GM12878 (cell line): ENCODE results near the gene DCDC1. TPM values are rescaled to one million over a fixed set of nuclear protein-coding genes. Genes with fewer than 3 reads are reported as not detected.

ENCODE experiments used
- ATAC-seq: fragments of 200-7000 bp; cut with Tn5 transposase; 3 replicates; pipeline ENCODE4 v1.9.1; 2020; ENCODE audit warnings: mild to moderate bottlenecking, moderate library complexity
- BruUV-seq: library from RNA; stranded (reverse); fragments of 400-500 nt; replicated peaks from 2 replicates; lab custom pipeline; 2021; lab: Mats Ljungman, UMichigan
- CTCF ChIA-PET: fragments of 300-600 bp; sonication (Branson Sonifier 250); formaldehyde crosslinking; extraction: SDS; loops from one replicate; lab custom pipeline; 2021; ENCODE audit warnings: inconsistent platforms; lab: Yijun Ruan, JAX
- POLR2A ChIA-PET: fragments of 350-600 bp; formaldehyde crosslinking; extraction: SDS; loops from one replicate; lab custom pipeline; 2021; ENCODE audit warnings: inconsistent platforms; lab: Charles Lee
- RAD21 ChIA-PET: fragments of 300-600 bp; sonication (Branson Sonifier 250); formaldehyde crosslinking; loops from one replicate; lab custom pipeline; 2023; ENCODE audit warnings: antibody characterized with exemption; ENCODE audit not compliant: unreplicated experiment; lab: Charles Lee
- SMC1A ChIA-PET: fragments of 300-600 bp; sonication (Branson Sonifier 250); formaldehyde crosslinking; loops from one replicate; lab custom pipeline; 2023; ENCODE audit not compliant: unreplicated experiment, uncharacterized antibody; lab: Charles Lee
- DNase-seq: peaks from one replicate; pipeline ENCODE4 v3.0.0-alpha.2; 2011; ENCODE audit warnings: low read depth, low spot score
- FAIRE-seq: peaks from 3 replicates; lab custom pipeline; 2011; peaks lifted over from hg19 to GRCh38; lab: Jason Lieb, UNC
- H2AFZ ChIP-seq: 2 replicates; pipeline ENCODE4 v1.6.0; 2011; ENCODE audit warnings: low read depth, low read length, control low read depth; ENCODE audit not compliant: control insufficient read depth
- H3K27ac ChIP-seq: 2 replicates; pipeline ENCODE4 v1.5.1; 2011; ENCODE audit warnings: control low read depth; ENCODE audit not compliant: control insufficient read depth, insufficient read depth
- H3K27me3 ChIP-seq, 2 experiments: replicated peaks in 1 of 2; 2 replicates each; pipeline versions ENCODE4 v1.6.0 to v1.6.1; 2011; ENCODE audit warnings: low read length in 1 of 2; ENCODE audit not compliant: control insufficient read depth in 2 of 2, insufficient read depth in 2 of 2
- H3K36me3 ChIP-seq, 2 experiments: 2 replicates each; pipeline ENCODE4 v1.5.1; 2011; ENCODE audit warnings: low read length in 1 of 2; ENCODE audit not compliant: control insufficient read depth in 2 of 2, insufficient read depth in 2 of 2
- H3K4me1 ChIP-seq: 2 replicates; pipeline ENCODE4 v1.6.1; 2011; ENCODE audit warnings: mild to moderate bottlenecking, low read length, moderate library complexity, mixed read lengths; ENCODE audit not compliant: control insufficient read depth, insufficient read depth
- H3K4me2 ChIP-seq: 2 replicates; pipeline ENCODE4 v1.6.0; 2011; ENCODE audit warnings: control low read depth; ENCODE audit not compliant: control insufficient read depth, insufficient read depth
- H3K4me3 ChIP-seq: fragments of 200-600 bp; sonication (generic); 2 replicates; pipeline ENCODE4 v1.5.1; 2016
- H3K79me2 ChIP-seq: 2 replicates; pipeline ENCODE4 v1.6.0; 2011; ENCODE audit warnings: low read length; ENCODE audit not compliant: control insufficient read depth, insufficient read depth
- H3K9ac ChIP-seq: 2 replicates; pipeline ENCODE4 v1.8.0; 2011; ENCODE audit warnings: low read length, control low read depth, mixed read lengths; ENCODE audit not compliant: control insufficient read depth, insufficient read depth
- H3K9me3 ChIP-seq: replicated peaks from 3 replicates; pipeline ENCODE4 v1.5.1; 2011; ENCODE audit warnings: mild to moderate bottlenecking, low read length; ENCODE audit not compliant: control insufficient read depth, insufficient read depth
- H4K20me1 ChIP-seq: 2 replicates; pipeline ENCODE4 v1.6.0; 2011; ENCODE audit not compliant: control insufficient read depth, insufficient read depth
- BHLHE40 ChIP-seq, 2 experiments: fragments of 450-650 bp in 1 of 2; IDR thresholded peaks; 2 replicates each; pipeline ENCODE4 v1.6.1; 2011 to 2017; ENCODE audit warnings: low read depth in 2 of 2, borderline replicate concordance in 1 of 2, improper control_type of control experiment in 1 of 2, low read length in 1 of 2, mild to moderate bottlenecking in 1 of 2
- CHD2 ChIP-seq: IDR thresholded peaks from 2 replicates; pipeline ENCODE4 v1.6.1; 2011; ENCODE audit warnings: low read depth, low read length, improper control_type of control experiment, borderline replicate concordance
- ESRRA ChIP-seq: IDR thresholded peaks from 2 replicates; pipeline ENCODE4 v1.6.1; 2012; ENCODE audit warnings: mild to moderate bottlenecking, low read length, improper control_type of control experiment
- HCFC1 ChIP-seq: fragments of 150-350 bp; IDR thresholded peaks from 2 replicates; pipeline ENCODE4 v1.6.1; 2014; ENCODE audit warnings: low read length
- IRF5 ChIP-seq: fragments of 450-650 bp; IDR thresholded peaks from 2 replicates; pipeline ENCODE4 v1.6.1; 2017; ENCODE audit warnings: borderline replicate concordance
- SMAD5 ChIP-seq: IDR thresholded peaks from 2 replicates; pipeline ENCODE4 v1.6.1; 2016; ENCODE audit warnings: antibody characterized with exemption, low read depth
- SREBF1 ChIP-seq: IDR thresholded peaks from 2 replicates; pipeline ENCODE4 v1.6.1; 2012; ENCODE audit warnings: mild to moderate bottlenecking, low read length
- TBL1XR1 ChIP-seq: IDR thresholded peaks from 2 replicates; pipeline ENCODE4 v1.6.1; 2012; ENCODE audit warnings: low read depth, low read length, improper control_type of control experiment
- WRNIP1 ChIP-seq: IDR thresholded peaks from 2 replicates; pipeline ENCODE4 v1.6.1; 2011; ENCODE audit warnings: low read depth, low read length, improper control_type of control experiment, borderline replicate concordance
- ZBED1 ChIP-seq: IDR thresholded peaks from 2 replicates; pipeline ENCODE4 v1.6.1; 2016; ENCODE audit warnings: borderline replicate concordance
- ZBTB4 ChIP-seq: fragments of 450-650 bp; formaldehyde crosslinking; IDR thresholded peaks from 2 replicates; pipeline ENCODE4 v1.4.0; 2022; ENCODE audit warnings: mild to moderate bottlenecking, moderate library complexity
- WGBS: methylation state at CpG from one replicate; pipeline ENCODE4 v1.1.6; 2016; ENCODE audit warnings: low lambda C conversion rate; ENCODE audit not compliant: insufficient replicate concordance, insufficient coverage; ENCODE audit errors: missing lambda C conversion rate; 5-methylcytosine and 5-hydroxymethylcytosine counted together
- in situ Hi-C: fragments of 300-500 bp; cut with MboI; formaldehyde crosslinking; loops from 9 replicates; pipeline ENCODE4 v1.14.3; 2018; ENCODE audit warnings: mixed read lengths
- intact Hi-C: fragments of 100-400 bp; cut with micrococcal nuclease; formaldehyde crosslinking; loops from one replicate; pipeline ENCODE4 v1.14.2; 2022; ENCODE audit not compliant: unreplicated experiment
- polyA plus RNA-seq, 11 experiments: library from polyadenylated mRNA; depleted of rRNA in 4 of 11; unstranded in 6 of 11; stranded (reverse) in 5 of 11; fragments of >200 nt; fragmentation: Nextera tagmentation in 4 of 11; fragmentation: Illumina TruSeq in 1 of 11; extraction: Ambion mirVana in 4 of 11; extraction: Trizol in 1 of 11; gene quantifications; 1 replicate in 1 of 11; 2 replicates in 10 of 11; pipeline versions ENCODE4 v1.2.1 to v1.2.3, GENCODE V29; 2011 to 2016; ENCODE audit warnings: inconsistent platforms in 2 of 11, missing spikeins in 2 of 11, low read depth in 1 of 11
- total RNA-seq, 4 experiments: library from RNA; depleted of rRNA in 3 of 4; stranded (reverse); fragments of >200 nt in 3 of 4; fragmentation: Illumina TruSeq in 1 of 4; extraction: Trizol in 1 of 4; gene quantifications; 2 replicates each; pipeline versions ENCODE4 v1.2.1 to v1.2.3, GENCODE V29; 2013 to 2021
- TF ChIP-seq, protein P1 (sequence below): fragments of 450-650 bp; IDR thresholded peaks from 2 replicates; pipeline ENCODE4 v1.6.1; 2017; ENCODE audit warnings: mild to moderate bottlenecking
- TF ChIP-seq, protein P2 (sequence below): fragments of 150-350 bp; IDR thresholded peaks from 2 replicates; pipeline ENCODE4 v1.6.1; 2016; ENCODE audit warnings: low read depth, low read length
- TF ChIP-seq, protein P3 (sequence below): IDR thresholded peaks from 2 replicates; pipeline ENCODE4 v1.6.1; 2011; ENCODE audit warnings: low read depth, low read length, improper control_type of control experiment, borderline replicate concordance

DCDC1 gene
- total and polyA plus RNA-seq, 10 of the 15 experiments (the other 5 are each of a cell fraction or from before 2014, with no cell fraction given): not detected

- no peak overlapping the region for H2AFZ ChIP-seq
- no peaks in the 10 kb centered on the region for H3K4me1 ChIP-seq
- ChIA-PET RAD21 (no interaction called here), CTCF (interaction anchor here (0.9 kb wide), 1 partner anchor 11 kb away, joined by 3 read pairs; no protein-coding TSS in a partner anchor), POLR2A (no interaction called here), SMC1A (interaction anchor here (0.7 to 1.0 kb wide), 2 partner anchors 9 to 32 kb away, joined by 3 to 4 read pairs; no protein-coding TSS in a partner anchor)
- intact Hi-C loops: loop anchor here (5.0 kb wide), 1 partner anchor 50 kb away; no protein-coding TSS in a partner anchor
- no peaks in the 10 kb centered on the region for H3K27me3 ChIP-seq
- H3K36me3 ChIP-seq: no peaks in the 10 kb centered on the region
- no peaks in the 10 kb centered on the region for H4K20me1 ChIP-seq
- DNase-seq: no peak
- in situ Hi-C loops: no loop called here
- H3K4me2 ChIP-seq: no peak overlapping the region
- H3K9me3 ChIP-seq: no peaks in the 10 kb centered on the region
- 0% methylated on average over 1 of the region's 1 CpG for WGBS
- no peaks in the 10 kb centered on the region for H3K79me2 ChIP-seq
- no peak for FAIRE-seq
- H3K27ac ChIP-seq: no peak overlapping the region
- no peak overlapping the region for H3K4me3 ChIP-seq
- no peak overlapping the region for H3K9ac ChIP-seq
- peak; percentile 78 for ATAC-seq
- BruUV-seq: no TSS peak
- TF ChIP-seq, protein P1, sequence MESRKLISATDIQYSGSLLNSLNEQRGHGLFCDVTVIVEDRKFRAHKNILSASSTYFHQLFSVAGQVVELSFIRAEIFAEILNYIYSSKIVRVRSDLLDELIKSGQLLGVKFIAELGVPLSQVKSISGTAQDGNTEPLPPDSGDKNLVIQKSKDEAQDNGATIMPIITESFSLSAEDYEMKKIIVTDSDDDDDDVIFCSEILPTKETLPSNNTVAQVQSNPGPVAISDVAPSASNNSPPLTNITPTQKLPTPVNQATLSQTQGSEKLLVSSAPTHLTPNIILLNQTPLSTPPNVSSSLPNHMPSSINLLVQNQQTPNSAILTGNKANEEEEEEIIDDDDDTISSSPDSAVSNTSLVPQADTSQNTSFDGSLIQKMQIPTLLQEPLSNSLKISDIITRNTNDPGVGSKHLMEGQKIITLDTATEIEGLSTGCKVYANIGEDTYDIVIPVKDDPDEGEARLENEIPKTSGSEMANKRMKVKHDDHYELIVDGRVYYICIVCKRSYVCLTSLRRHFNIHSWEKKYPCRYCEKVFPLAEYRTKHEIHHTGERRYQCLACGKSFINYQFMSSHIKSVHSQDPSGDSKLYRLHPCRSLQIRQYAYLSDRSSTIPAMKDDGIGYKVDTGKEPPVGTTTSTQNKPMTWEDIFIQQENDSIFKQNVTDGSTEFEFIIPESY: no peak
- TF ChIP-seq SMAD5 (no peak), SREBF1 (no peak), HCFC1 (no peak), ESRRA (no peak), WRNIP1 (no peak), ZBED1 (no peak), BHLHE40 (IDR thresholded peaks at IDR 0.05; ENCODE audit: borderline replicate concordance in 1 of 2, low read depth in 2 of 2, low read length in 1 of 2) (no peak), TBL1XR1 (no peak), ZBTB4 (no peak), IRF5 (no peak), CHD2 (no peak)
- TF ChIP-seq, protein P2, sequence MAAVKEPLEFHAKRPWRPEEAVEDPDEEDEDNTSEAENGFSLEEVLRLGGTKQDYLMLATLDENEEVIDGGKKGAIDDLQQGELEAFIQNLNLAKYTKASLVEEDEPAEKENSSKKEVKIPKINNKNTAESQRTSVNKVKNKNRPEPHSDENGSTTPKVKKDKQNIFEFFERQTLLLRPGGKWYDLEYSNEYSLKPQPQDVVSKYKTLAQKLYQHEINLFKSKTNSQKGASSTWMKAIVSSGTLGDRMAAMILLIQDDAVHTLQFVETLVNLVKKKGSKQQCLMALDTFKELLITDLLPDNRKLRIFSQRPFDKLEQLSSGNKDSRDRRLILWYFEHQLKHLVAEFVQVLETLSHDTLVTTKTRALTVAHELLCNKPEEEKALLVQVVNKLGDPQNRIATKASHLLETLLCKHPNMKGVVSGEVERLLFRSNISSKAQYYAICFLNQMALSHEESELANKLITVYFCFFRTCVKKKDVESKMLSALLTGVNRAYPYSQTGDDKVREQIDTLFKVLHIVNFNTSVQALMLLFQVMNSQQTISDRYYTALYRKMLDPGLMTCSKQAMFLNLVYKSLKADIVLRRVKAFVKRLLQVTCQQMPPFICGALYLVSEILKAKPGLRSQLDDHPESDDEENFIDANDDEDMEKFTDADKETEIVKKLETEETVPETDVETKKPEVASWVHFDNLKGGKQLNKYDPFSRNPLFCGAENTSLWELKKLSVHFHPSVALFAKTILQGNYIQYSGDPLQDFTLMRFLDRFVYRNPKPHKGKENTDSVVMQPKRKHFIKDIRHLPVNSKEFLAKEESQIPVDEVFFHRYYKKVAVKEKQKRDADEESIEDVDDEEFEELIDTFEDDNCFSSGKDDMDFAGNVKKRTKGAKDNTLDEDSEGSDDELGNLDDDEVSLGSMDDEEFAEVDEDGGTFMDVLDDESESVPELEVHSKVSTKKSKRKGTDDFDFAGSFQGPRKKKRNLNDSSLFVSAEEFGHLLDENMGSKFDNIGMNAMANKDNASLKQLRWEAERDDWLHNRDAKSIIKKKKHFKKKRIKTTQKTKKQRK: no peak
- TF ChIP-seq, protein P3, sequence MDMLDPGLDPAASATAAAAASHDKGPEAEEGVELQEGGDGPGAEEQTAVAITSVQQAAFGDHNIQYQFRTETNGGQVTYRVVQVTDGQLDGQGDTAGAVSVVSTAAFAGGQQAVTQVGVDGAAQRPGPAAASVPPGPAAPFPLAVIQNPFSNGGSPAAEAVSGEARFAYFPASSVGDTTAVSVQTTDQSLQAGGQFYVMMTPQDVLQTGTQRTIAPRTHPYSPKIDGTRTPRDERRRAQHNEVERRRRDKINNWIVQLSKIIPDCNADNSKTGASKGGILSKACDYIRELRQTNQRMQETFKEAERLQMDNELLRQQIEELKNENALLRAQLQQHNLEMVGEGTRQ: no peak
Measured at GRCh38 chr11:30992513-30992849, 377.1 kb downstream of the DCDC1 start.
